B cell (primary cell): ENCODE results near the gene SMC3. TPM values are rescaled to one million over a fixed set of nuclear protein-coding genes. Genes with fewer than 3 reads are reported as not detected.

Source experiments
- ATAC-seq: fragments of 200-7000 bp; cut with Tn5 transposase; one replicate; pipeline ENCODE4 v1.10.0; 2021; ENCODE audit warnings: low read depth, mild to moderate bottlenecking, moderate number of reproducible peaks, moderate library complexity
- CTCF ChIA-PET: fragments of 350-600 bp; sonication (Branson Sonifier 250); formaldehyde crosslinking; loops from one replicate; lab custom pipeline; 2021; ENCODE audit warnings: antibody characterized with exemption, inconsistent platforms; lab: Charles Lee
- POLR2A ChIA-PET: fragments of 350-600 bp; sonication (Branson Sonifier 250); formaldehyde crosslinking; loops from one replicate; lab custom pipeline; 2021; ENCODE audit warnings: antibody characterized with exemption; lab: Charles Lee
- DNase-seq: peaks from one replicate; pipeline ENCODE4 v3.0.0; 2013
- H2AFZ ChIP-seq: 2 replicates; pipeline ENCODE4 v1.6.1; 2012; ENCODE audit warnings: mild to moderate bottlenecking, low read depth, low read length; ENCODE audit not compliant: insufficient read depth, poor library complexity, severe bottlenecking
- H3K27ac ChIP-seq, 2 donors: 1 replicate in 1 of 2; 2 replicates in 1 of 2; pipeline ENCODE4 v1.5.1; 2012 to 2013; ENCODE audit warnings: low read length in 2 of 2, mild to moderate bottlenecking in 2 of 2, moderate library complexity in 1 of 2
- H3K27me3 ChIP-seq, 4 experiments: fragments of 200-600 bp in 1 of 4; sonication (generic) in 1 of 4; replicated peaks in 1 of 4; 1 replicate in 2 of 4; 2 replicates in 2 of 4; pipeline versions ENCODE4 v1.6.1 to v1.7.0; 2013 to 2016; ENCODE audit warnings: low read length in 3 of 4, mild to moderate bottlenecking in 2 of 4, mixed read lengths in 1 of 4, moderate library complexity in 1 of 4; ENCODE audit not compliant: insufficient read depth in 4 of 4, control insufficient read depth in 3 of 4; ENCODE audit errors: control extremely low read depth in 1 of 4
- H3K36me3 ChIP-seq, 2 experiments: replicated peaks in 1 of 2; 1 replicate in 1 of 2; 2 replicates in 1 of 2; pipeline versions ENCODE4 v1.6.1 to v1.7.1; 2013; ENCODE audit warnings: low read length in 1 of 2; ENCODE audit not compliant: insufficient read depth in 2 of 2, control insufficient read depth in 1 of 2; ENCODE audit errors: control extremely low read depth in 1 of 2, extremely low read depth in 1 of 2
- H3K4me1 ChIP-seq, 2 donors: fragments of 200-600 bp in 1 of 2; sonication (generic) in 1 of 2; 1 replicate in 1 of 2; 2 replicates in 1 of 2; pipeline versions ENCODE4 v1.5.1 to v1.6.1; 2013 to 2017; ENCODE audit warnings: low read length in 2 of 2; ENCODE audit not compliant: control insufficient read depth in 2 of 2, insufficient read depth in 2 of 2
- H3K4me2 ChIP-seq: replicated peaks from 2 replicates; pipeline ENCODE3; 2012; ENCODE audit warnings: mild to moderate bottlenecking, low read depth, low read length; ENCODE audit not compliant: poor library complexity, severe bottlenecking
- H3K4me3 ChIP-seq, 5 experiments: fragments of 200-600 bp in 1 of 5; sonication (generic) in 1 of 5; 1 replicate in 3 of 5; 2 replicates in 2 of 5; pipeline versions ENCODE4 v1.5.1 to v1.7.0; 2011 to 2016; ENCODE audit warnings: low read length in 4 of 5, mild to moderate bottlenecking in 4 of 5, low read depth in 2 of 5, control low read depth in 1 of 5, moderate library complexity in 1 of 5; ENCODE audit not compliant: insufficient read depth in 1 of 5; ENCODE audit errors: control extremely low read depth in 1 of 5, extremely low read depth in 1 of 5
- H3K79me2 ChIP-seq: fragments of 200-600 bp; sonication (generic); one replicate; pipeline ENCODE4 v1.6.0; 2016; ENCODE audit warnings: low read length; ENCODE audit not compliant: control insufficient read depth, insufficient read depth
- H3K9ac ChIP-seq: fragments of 200-600 bp; sonication (generic); 2 replicates; pipeline ENCODE4 v1.6.1; 2017; ENCODE audit warnings: mild to moderate bottlenecking, low read length, moderate library complexity
- H3K9me3 ChIP-seq, 3 donors: one replicate each; pipeline versions ENCODE4 v1.6.1 to v1.7.1; 2013; ENCODE audit warnings: low read length in 2 of 3; ENCODE audit not compliant: control insufficient read depth in 2 of 3, insufficient read depth in 1 of 3; ENCODE audit errors: control extremely low read depth in 1 of 3
- H4K20me1 ChIP-seq: 2 replicates; pipeline ENCODE4 v1.6.0; 2012; ENCODE audit warnings: mild to moderate bottlenecking, low read length; ENCODE audit not compliant: insufficient read depth, control insufficient read depth, poor library complexity, severe bottlenecking
- H3K27ac Mint-ChIP-seq: one replicate; pipeline ENCODE4 v1.8.0; 2021; ENCODE audit warnings: mixed read lengths
- H3K27me3 Mint-ChIP-seq: one replicate; pipeline ENCODE4 v1.8.0; 2021; ENCODE audit warnings: mixed read lengths
- H3K4me1 Mint-ChIP-seq: one replicate; pipeline ENCODE4 v1.8.0; 2021; ENCODE audit warnings: mixed read lengths
- H3K4me3 Mint-ChIP-seq: one replicate; pipeline ENCODE4 v1.8.0; 2021; ENCODE audit warnings: mixed read lengths
- H3K9me3 Mint-ChIP-seq: one replicate; pipeline ENCODE4 v1.8.0; 2022; ENCODE audit warnings: mixed read lengths; ENCODE audit not compliant: insufficient read depth
- CTCF ChIP-seq: fragments of 200-600 bp; IDR thresholded peaks from one replicate; pipeline ENCODE4 v1.8.0; 2022; ENCODE audit warnings: antibody characterized with exemption, mild to moderate bottlenecking
- EZH2 ChIP-seq: IDR thresholded peaks from 2 replicates; pipeline ENCODE4 v1.6.1; 2012; ENCODE audit warnings: borderline replicate concordance, low read depth, mild to moderate bottlenecking, moderate library complexity, low read length; ENCODE audit not compliant: insufficient read depth, poor library complexity, severe bottlenecking
- WGBS: methylation state at CpG from one replicate; pipeline ENCODE4 v1.1.5; 2013; ENCODE audit warnings: missing lambda C conversion rate; ENCODE audit not compliant: insufficient coverage; 5-methylcytosine and 5-hydroxymethylcytosine counted together
- intact Hi-C: fragments of 100-400 bp; cut with micrococcal nuclease; formaldehyde crosslinking; loops from one replicate; pipeline ENCODE4 v1.10.0; 2022
- polyA plus RNA-seq: library from polyadenylated mRNA; depleted of rRNA; stranded (reverse); fragments of >200 nt; gene quantifications from 2 replicates; pipeline ENCODE4 v1.2.3, GENCODE V29; 2012
- total RNA-seq, 2 donors: library from RNA; stranded (reverse); fragments of 120-200 nt in 1 of 2; gene quantifications; 1 replicate in 1 of 2; 2 replicates in 1 of 2; pipeline versions ENCODE4 v1.2.3 to v1.2.4, GENCODE V29; 2013 to 2022

Gene SMC3
- total and polyA plus RNA-seq, 2 donors (not counting 1 experiment from before 2014, with no cell fraction given): 6.1 to 45.8 TPM

- ATAC-seq: no peak
- Mint-ChIP-seq H3K9me3 (no peaks in the 10 kb centered on the region), H3K27me3 (peaks cover 25% of the 10 kb centered on the region), H3K4me1 (no peaks in the 10 kb centered on the region), H3K27ac (no peak overlapping the region), H3K4me3 (no peak overlapping the region)
- intact Hi-C loops: no loop called here
- Histone ChIP-seq H3K4me1 (no peaks in the 10 kb centered on the region), H4K20me1 (no peaks in the 10 kb centered on the region), H3K4me2 (no peak overlapping the region), H2AFZ (no peak overlapping the region), H3K9ac (no peak overlapping the region), H3K79me2 (no peaks in the 10 kb centered on the region), H3K4me3 (no peak overlapping the region), H3K36me3 (no peaks in the 10 kb centered on the region), H3K9me3 (no peaks in the 10 kb centered on the region), H3K27me3 (peaks cover 0 to 25% (median 8%) of the 10 kb centered on the region in 4 experiments), H3K27ac (no peak overlapping the region)
- DNase-seq: no peak
- ChIA-PET CTCF (no interaction called here), POLR2A (no interaction called here)
- no CpG with 5 or more reads among the region's 9 CpGs for WGBS
- TF ChIP-seq EZH2 (no peak), CTCF (no peak)
Measured at GRCh38 chr10:110634527-110635209, 67.2 kb downstream of the SMC3 start.

- Mint-ChIP-seq H3K4me1 (peaks cover 6% of the 10 kb centered on the region), H3K4me3 (no peak overlapping the region), H3K27ac (no peak overlapping the region), H3K9me3 (no peaks in the 10 kb centered on the region), H3K27me3 (peaks cover 39% of the 10 kb centered on the region)
- no peak for DNase-seq
- H3K27ac ChIP-seq: no peak overlapping the region
- 100% methylated on average over 1 of the region's 2 CpGs for WGBS
- peaks cover 2 to 4% of the 10 kb centered on the region in 2 donors for H3K4me1 ChIP-seq
- POLR2A ChIA-PET: no interaction called here
- no peaks in the 10 kb centered on the region for H3K9me3 ChIP-seq
- no peak overlapping the region for H3K4me3 ChIP-seq
- no peaks in the 10 kb centered on the region for H3K79me2 ChIP-seq
- intact Hi-C loops: no loop called here
- H2AFZ ChIP-seq: no peak overlapping the region
- no peak overlapping the region for H3K9ac ChIP-seq
- CTCF ChIA-PET: no interaction called here
- no peak overlapping the region for H3K4me2 ChIP-seq
- no peaks in the 10 kb centered on the region for H4K20me1 ChIP-seq
- no peak for TF ChIP-seq EZH2
- TF ChIP-seq CTCF: no peak
- ATAC-seq: no peak
- H3K36me3 ChIP-seq: no peaks in the 10 kb centered on the region
- peaks cover 0 to 32% (median 9%) of the 10 kb centered on the region in 4 experiments for H3K27me3 ChIP-seq
Measured at GRCh38 chr10:110636572-110636931, 69.1 kb downstream of the SMC3 start.
